GM15510 (cell line): ENCODE results near the gene ERC1.

Experiments
- POLR2A ChIP-seq: IDR thresholded peaks from 3 replicates; pipeline ENCODE4 v1.6.1; 2011; ENCODE audit warnings: borderline replicate concordance; ENCODE audit not compliant: insufficient read length; ENCODE audit errors: extremely low read depth

ERC1 gene

GRCh38 chr12:1309613-1310012 lies 318.6 kb downstream of the ERC1 start:
- no peak for TF ChIP-seq POLR2A

- TF ChIP-seq POLR2A: no peak
Observed at GRCh38 chr12:1310653-1311052, 319.6 kb downstream of the ERC1 start.

GRCh38 chr12:1311145-1311544 lies 320.1 kb downstream of the ERC1 start:
- no peak for TF ChIP-seq POLR2A

GRCh38 chr12:1313906-1314305 lies 322.9 kb downstream of the ERC1 start:
- no peak for TF ChIP-seq POLR2A

GRCh38 chr12:1314523-1314922 lies 323.5 kb downstream of the ERC1 start:
- TF ChIP-seq POLR2A: no peak

GRCh38 chr12:1318327-1319031 lies 327.5 kb downstream of the ERC1 start:
- no peak for TF ChIP-seq POLR2A

- TF ChIP-seq POLR2A: no peak
Observed at GRCh38 chr12:1319212-1319611, 328.2 kb downstream of the ERC1 start.

- no peak for TF ChIP-seq POLR2A
Observed at GRCh38 chr12:1320021-1320420, 329.0 kb downstream of the ERC1 start.

- TF ChIP-seq POLR2A: no peak
Observed at GRCh38 chr12:1322821-1323220, 331.8 kb downstream of the ERC1 start.

- TF ChIP-seq POLR2A: no peak
Observed at GRCh38 chr12:1324099-1324498, 333.1 kb downstream of the ERC1 start.

GRCh38 chr12:1324910-1325309 lies 333.9 kb downstream of the ERC1 start:
- TF ChIP-seq POLR2A: no peak

GRCh38 chr12:1325666-1326065 lies 334.6 kb downstream of the ERC1 start:
- TF ChIP-seq POLR2A: no peak

GRCh38 chr12:1326258-1326657 lies 335.2 kb downstream of the ERC1 start:
- TF ChIP-seq POLR2A: no peak

- no peak for TF ChIP-seq POLR2A
Observed at GRCh38 chr12:1328391-1328790, 337.4 kb downstream of the ERC1 start.

- no peak for TF ChIP-seq POLR2A
Observed at GRCh38 chr12:1329784-1330476, 338.9 kb downstream of the ERC1 start.

GRCh38 chr12:1330477-1330827 lies 339.4 kb downstream of the ERC1 start:
- no peak for TF ChIP-seq POLR2A
